Nephron (organoid): ENCODE measurements around the gene TBCK.

ENCODE experiments used
- H3K27ac Mint-ChIP-seq, 3 experiments: 2 replicates each; pipeline ENCODE4 v1.8.0; 2020; ENCODE audit warnings: mixed read lengths in 3 of 3, mild to moderate bottlenecking in 2 of 3, moderate library complexity in 1 of 3
- H3K27me3 Mint-ChIP-seq: 2 replicates; pipeline ENCODE4 v1.8.0; 2021; ENCODE audit warnings: low read depth, mild to moderate bottlenecking, moderate library complexity, mixed read lengths
- H3K36me3 Mint-ChIP-seq: 2 replicates; pipeline ENCODE4 v1.8.0; 2020; ENCODE audit warnings: low read depth, mixed read lengths
- H3K4me1 Mint-ChIP-seq: 2 replicates; pipeline ENCODE4 v1.8.0; 2020; ENCODE audit warnings: mixed read lengths
- H3K4me3 Mint-ChIP-seq, 3 experiments: 2 replicates each; pipeline ENCODE4 v1.8.0; 2020; ENCODE audit warnings: mild to moderate bottlenecking in 3 of 3, mixed read lengths in 3 of 3, moderate library complexity in 2 of 3
- H3K9me3 Mint-ChIP-seq: 2 replicates; pipeline ENCODE4 v1.8.0; 2020; ENCODE audit warnings: mixed read lengths
- TF ChIP-seq, protein P1 (sequence below), 3 experiments: fragments of 200-600 bp; sonication (generic); IDR thresholded peaks; one replicate each; pipeline ENCODE4 v1.5.0; 2021; ENCODE audit warnings: antibody characterized with exemption in 3 of 3; ENCODE audit not compliant: unreplicated experiment in 3 of 3

Gene TBCK

DNA sequence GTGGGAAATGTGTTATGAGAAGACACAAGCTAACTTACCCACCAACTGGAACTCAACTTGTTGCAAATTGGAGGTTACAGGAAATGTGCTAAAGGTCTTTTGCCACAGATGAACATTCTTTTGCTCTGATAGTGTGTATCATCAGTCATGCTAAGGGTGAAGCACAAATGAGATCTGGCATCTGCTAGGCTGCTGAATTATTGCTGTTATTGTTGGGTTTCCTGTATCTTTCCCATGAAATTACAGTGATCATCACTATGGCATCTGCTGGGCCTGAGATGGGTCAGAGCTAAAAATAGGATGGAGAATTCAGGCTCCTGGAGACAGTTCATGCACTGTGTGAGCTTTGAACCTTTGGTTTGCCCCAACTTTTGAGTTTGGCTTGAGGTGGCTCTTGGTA is 296.2 kb downstream of the TBCK start:
- Mint-ChIP-seq H3K27me3 (no peaks in the 10 kb centered on the region), H3K36me3 (peaks cover 3% of the 10 kb centered on the region), H3K9me3 (peaks cover 9% of the 10 kb centered on the region), H3K4me3 (no peak overlapping the region), H3K4me1 (no peaks in the 10 kb centered on the region), H3K27ac (no peak overlapping the region)
- TF ChIP-seq, protein P1, sequence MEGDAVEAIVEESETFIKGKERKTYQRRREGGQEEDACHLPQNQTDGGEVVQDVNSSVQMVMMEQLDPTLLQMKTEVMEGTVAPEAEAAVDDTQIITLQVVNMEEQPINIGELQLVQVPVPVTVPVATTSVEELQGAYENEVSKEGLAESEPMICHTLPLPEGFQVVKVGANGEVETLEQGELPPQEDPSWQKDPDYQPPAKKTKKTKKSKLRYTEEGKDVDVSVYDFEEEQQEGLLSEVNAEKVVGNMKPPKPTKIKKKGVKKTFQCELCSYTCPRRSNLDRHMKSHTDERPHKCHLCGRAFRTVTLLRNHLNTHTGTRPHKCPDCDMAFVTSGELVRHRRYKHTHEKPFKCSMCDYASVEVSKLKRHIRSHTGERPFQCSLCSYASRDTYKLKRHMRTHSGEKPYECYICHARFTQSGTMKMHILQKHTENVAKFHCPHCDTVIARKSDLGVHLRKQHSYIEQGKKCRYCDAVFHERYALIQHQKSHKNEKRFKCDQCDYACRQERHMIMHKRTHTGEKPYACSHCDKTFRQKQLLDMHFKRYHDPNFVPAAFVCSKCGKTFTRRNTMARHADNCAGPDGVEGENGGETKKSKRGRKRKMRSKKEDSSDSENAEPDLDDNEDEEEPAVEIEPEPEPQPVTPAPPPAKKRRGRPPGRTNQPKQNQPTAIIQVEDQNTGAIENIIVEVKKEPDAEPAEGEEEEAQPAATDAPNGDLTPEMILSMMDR (IDR thresholded peaks at IDR 0.05; ENCODE audit: unreplicated experiment in 3 of 3): no peak

DNA sequence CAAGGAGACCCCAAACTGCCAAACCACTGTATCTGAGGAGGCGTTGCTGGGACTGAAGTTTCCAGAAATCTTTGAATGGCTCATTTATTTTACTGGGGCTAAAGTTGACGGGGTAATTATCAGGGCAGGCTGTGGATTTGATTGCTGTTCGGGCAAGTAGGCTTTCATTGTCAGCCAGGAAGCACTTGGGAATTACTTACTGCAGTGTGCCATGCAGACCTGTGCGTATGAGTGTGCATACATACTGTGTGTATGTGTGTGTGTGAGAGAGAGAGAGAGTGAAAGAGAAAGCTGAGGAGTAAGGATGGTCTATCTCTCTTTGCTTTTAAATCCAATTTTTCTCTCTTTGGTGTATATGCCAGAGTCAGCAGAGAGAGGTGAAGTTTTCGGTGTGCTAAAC is 298.0 kb downstream of the TBCK start:
- no peaks in the 10 kb centered on the region for H3K27me3 Mint-ChIP-seq
- peaks cover 15% of the 10 kb centered on the region for H3K36me3 Mint-ChIP-seq
- TF ChIP-seq, protein P1 (IDR thresholded peaks at IDR 0.05; ENCODE audit: unreplicated experiment in 3 of 3): no peak
- no peaks in the 10 kb centered on the region for H3K4me1 Mint-ChIP-seq
- peaks cover 24% of the 10 kb centered on the region for H3K9me3 Mint-ChIP-seq
- no peak overlapping the region for H3K27ac Mint-ChIP-seq
- no peak overlapping the region for H3K4me3 Mint-ChIP-seq

DNA sequence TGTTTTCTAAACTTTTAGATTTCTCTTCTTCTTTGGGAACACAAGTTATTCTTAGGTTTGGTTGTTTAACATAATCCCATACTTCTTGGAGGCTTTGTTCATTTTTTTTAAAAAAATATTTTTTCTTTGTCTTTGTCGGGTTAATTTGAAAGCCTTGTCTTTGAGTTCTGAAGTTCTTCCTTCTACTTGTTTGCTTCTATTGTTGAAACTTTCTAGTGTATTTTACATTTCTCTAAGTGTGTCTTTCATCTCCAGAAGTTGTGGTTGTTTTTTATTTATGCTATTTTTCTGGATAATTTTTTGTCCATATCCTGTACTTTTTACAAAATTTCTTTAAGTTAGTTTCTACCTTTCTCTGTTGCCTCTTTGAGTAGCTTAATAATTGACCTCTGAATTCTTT is 304.6 kb downstream of the TBCK start:
- H3K27ac Mint-ChIP-seq: no peak overlapping the region
- H3K4me1 Mint-ChIP-seq: no peaks in the 10 kb centered on the region
- TF ChIP-seq, protein P1 (IDR thresholded peaks at IDR 0.05; ENCODE audit: unreplicated experiment in 3 of 3): no peak
- H3K27me3 Mint-ChIP-seq: no peaks in the 10 kb centered on the region
- no peak overlapping the region for H3K4me3 Mint-ChIP-seq
- H3K9me3 Mint-ChIP-seq: peaks cover 44% of the 10 kb centered on the region
- H3K36me3 Mint-ChIP-seq: peaks cover 28% of the 10 kb centered on the region

DNA sequence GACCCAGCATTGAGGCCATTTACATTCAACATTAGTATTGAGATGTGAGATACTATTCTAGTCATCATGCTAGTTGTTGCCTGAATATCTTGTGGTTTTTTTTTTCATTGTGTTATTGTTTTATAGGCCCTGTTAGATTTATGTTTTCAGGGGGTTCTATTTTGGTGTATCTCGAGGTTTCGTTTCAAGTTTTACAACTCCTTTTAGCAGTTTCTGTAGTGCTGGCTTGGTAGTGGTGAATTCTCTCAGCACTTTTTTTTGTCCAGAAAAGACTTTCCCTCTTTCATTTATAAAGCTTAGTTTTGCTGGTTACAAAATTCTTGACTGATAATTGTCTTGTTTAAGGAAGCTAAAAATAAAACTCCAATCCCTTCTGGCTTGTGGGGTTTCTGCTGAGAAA is 305.2 kb downstream of the TBCK start:
- no peak overlapping the region for H3K4me3 Mint-ChIP-seq
- no peaks in the 10 kb centered on the region for H3K4me1 Mint-ChIP-seq
- no peaks in the 10 kb centered on the region for H3K27me3 Mint-ChIP-seq
- H3K9me3 Mint-ChIP-seq: peaks cover 44% of the 10 kb centered on the region
- TF ChIP-seq, protein P1 (IDR thresholded peaks at IDR 0.05; ENCODE audit: unreplicated experiment in 3 of 3): no peak
- H3K36me3 Mint-ChIP-seq: peaks cover 28% of the 10 kb centered on the region
- H3K27ac Mint-ChIP-seq: no peak overlapping the region

DNA sequence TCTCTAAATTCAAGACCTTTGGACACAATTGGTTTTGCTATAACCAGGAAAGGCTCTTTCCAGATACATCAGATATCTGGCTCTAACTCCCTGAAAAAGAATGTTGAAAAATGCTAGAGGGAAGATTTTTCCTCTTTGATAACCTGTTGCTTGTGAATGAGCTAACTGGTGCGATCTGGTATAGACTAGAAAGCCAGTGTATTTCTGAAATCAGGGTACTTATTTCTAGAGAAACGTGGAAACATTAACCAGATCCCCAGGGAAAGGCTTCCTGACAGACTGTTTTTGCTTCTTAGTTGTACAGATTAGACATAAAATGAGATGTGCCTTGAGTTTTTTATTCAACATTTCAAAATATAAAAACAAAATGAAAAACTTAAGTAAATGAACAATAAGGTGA is 313.0 kb downstream of the TBCK start:
- peaks cover under 1% of the 10 kb centered on the region for H3K9me3 Mint-ChIP-seq
- H3K27ac Mint-ChIP-seq: peak overlapping the region; percentile 82 to 95 (median 86)
- H3K4me1 Mint-ChIP-seq: peaks cover 6% of the 10 kb centered on the region
- no peak overlapping the region for H3K4me3 Mint-ChIP-seq
- no peaks in the 10 kb centered on the region for H3K36me3 Mint-ChIP-seq
- TF ChIP-seq, protein P1 (IDR thresholded peaks at IDR 0.05; ENCODE audit: unreplicated experiment in 3 of 3): no peak
- no peaks in the 10 kb centered on the region for H3K27me3 Mint-ChIP-seq

DNA sequence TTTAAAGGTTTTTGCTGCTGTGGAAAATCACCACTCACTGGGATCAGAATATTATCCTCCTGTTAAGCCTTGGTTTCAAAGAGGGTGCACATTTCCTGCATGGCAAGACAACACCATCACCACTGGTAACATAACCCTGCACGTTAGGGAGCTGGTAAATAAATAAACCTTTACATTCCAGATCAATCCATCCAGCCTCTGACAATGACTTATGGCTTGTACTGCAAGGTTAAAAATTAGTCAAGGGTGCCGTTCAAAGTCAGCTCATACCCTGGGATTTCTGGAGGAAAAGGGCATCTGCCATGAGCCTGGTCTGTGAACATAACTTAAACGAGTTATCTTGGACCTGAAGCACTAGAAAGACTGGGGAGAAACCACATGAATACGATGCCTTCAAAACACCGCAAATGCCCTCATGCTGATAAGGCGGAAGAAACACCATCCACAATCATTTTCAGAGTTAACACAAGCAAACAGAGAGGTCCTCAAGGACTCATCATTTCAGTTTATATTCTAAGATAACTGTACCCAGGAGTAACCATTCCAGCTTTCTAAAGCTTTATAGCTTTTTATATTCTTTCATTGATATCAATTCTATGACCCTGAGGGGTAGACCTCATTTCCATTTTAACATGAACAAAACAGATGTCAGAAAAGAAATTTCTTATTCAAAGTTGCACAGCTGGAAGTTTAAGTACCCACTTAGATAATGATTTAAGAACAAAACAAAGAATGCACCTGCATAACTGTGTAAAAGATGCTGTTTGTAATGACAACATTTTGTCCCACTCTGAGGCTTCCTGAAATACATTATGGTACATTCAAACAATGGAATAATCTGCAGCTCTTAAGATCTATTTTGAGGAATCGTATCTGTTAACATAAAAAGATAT is 317.6 kb downstream of the TBCK start:
- H3K9me3 Mint-ChIP-seq: no peaks in the 10 kb centered on the region
- peak overlapping the region in 2 of 3 experiments; percentile 5 to 44 for H3K4me3 Mint-ChIP-seq
- no peaks in the 10 kb centered on the region for H3K36me3 Mint-ChIP-seq
- H3K4me1 Mint-ChIP-seq: peaks cover 21% of the 10 kb centered on the region
- no peaks in the 10 kb centered on the region for H3K27me3 Mint-ChIP-seq
- TF ChIP-seq, protein P1 (IDR thresholded peaks at IDR 0.05; ENCODE audit: unreplicated experiment in 3 of 3): no peak
- peak overlapping the region; percentile 83 to 99 (median 94) for H3K27ac Mint-ChIP-seq
